Adrenal gland (tissue), 5 donors: Measurements from ENCODE around the gene TSHZ2.

Source experiments
- CTCF ChIP-seq, 6 experiments: fragments of 450-650 bp in 4 of 6; fragments of 200-600 bp in 2 of 6; sonication (generic) in 1 of 6; IDR thresholded peaks; 1 replicate in 5 of 6; 2 replicates in 1 of 6; pipeline versions ENCODE4 v1.5.1 to v1.8.0; 2016 to 2021; ENCODE audit warnings: antibody characterized with exemption in 6 of 6, mild to moderate bottlenecking in 2 of 6, moderate library complexity in 1 of 6
- POLR2A ChIP-seq, 2 donors: fragments of 450-650 bp; IDR thresholded peaks; one replicate each; pipeline ENCODE4 v1.6.1; 2017; ENCODE audit warnings: antibody characterized with exemption in 2 of 2, mild to moderate bottlenecking in 2 of 2, moderate library complexity in 1 of 2
- donor health status: DM: no; HTN: no; CAD: no.

GRCh38 chr20:52978851-52979250, 6.7 kb downstream of the TSHZ2 start:
- no peak for TF ChIP-seq CTCF (IDR thresholded peaks at IDR 0.05)
- TF ChIP-seq POLR2A (IDR thresholded peaks at IDR 0.05), result no peak
